Peyer's patch (tissue), 4 donors: ENCODE results near the gene CFAP221. TPM values are rescaled to one million over a fixed set of nuclear protein-coding genes. Genes with fewer than 3 reads are reported as not detected.

Experiments
- DNase-seq, 3 donors: peaks; one replicate each; pipeline ENCODE4 v3.0.0-alpha.2; 2017 to 2019
- H3K27ac ChIP-seq, 4 donors: fragments of 200-600 bp; sonication (generic); one replicate each; pipeline ENCODE4 v1.5.1; 2016 to 2019
- H3K27me3 ChIP-seq, 2 donors: fragments of 200-600 bp; sonication (generic); one replicate each; pipeline ENCODE4 v1.5.1; 2019
- H3K36me3 ChIP-seq, 3 donors: fragments of 200-600 bp; sonication (generic); one replicate each; pipeline ENCODE4 v1.5.1; 2016 to 2019
- H3K4me1 ChIP-seq, 4 donors: fragments of 200-600 bp; sonication (generic); one replicate each; pipeline ENCODE4 v1.5.1; 2016 to 2019
- H3K4me3 ChIP-seq, 4 donors: fragments of 200-600 bp; sonication (generic); 1 replicate in 3 of 4; 2 replicates in 1 of 4; pipeline ENCODE4 v1.5.1; 2016 to 2019; ENCODE audit warnings: mild to moderate bottlenecking in 1 of 4
- H3K9me3 ChIP-seq, 4 donors: fragments of 200-600 bp; sonication (generic); one replicate each; pipeline ENCODE4 v1.5.1; 2016 to 2019; ENCODE audit warnings: mild to moderate bottlenecking in 1 of 4
- POLR2A ChIP-seq, 2 donors: fragments of 450-650 bp; IDR thresholded peaks; one replicate each; pipeline ENCODE4 v1.5.1; 2017; ENCODE audit warnings: antibody characterized with exemption in 2 of 2, mild to moderate bottlenecking in 2 of 2, moderate library complexity in 2 of 2
- total RNA-seq, 4 donors: library from RNA; depleted of rRNA; stranded (reverse); fragments of >200 nt; gene quantifications; one replicate each; pipeline ENCODE4 v1.1.0, GENCODE V29; 2016
- TF ChIP-seq, protein P1 (sequence below), 6 experiments: fragments of 450-650 bp in 4 of 6; fragments of 200-600 bp in 2 of 6; sonication (generic) in 1 of 6; IDR thresholded peaks; one replicate each; pipeline ENCODE4 v1.5.1; 2017 to 2019; ENCODE audit warnings: antibody characterized with exemption in 6 of 6, mild to moderate bottlenecking in 3 of 6, moderate library complexity in 1 of 6

Gene CFAP221
- total RNA-seq, 4 donors from 2014 or later = 2.8 to 6.6 (median 3.6) TPM

DNA sequence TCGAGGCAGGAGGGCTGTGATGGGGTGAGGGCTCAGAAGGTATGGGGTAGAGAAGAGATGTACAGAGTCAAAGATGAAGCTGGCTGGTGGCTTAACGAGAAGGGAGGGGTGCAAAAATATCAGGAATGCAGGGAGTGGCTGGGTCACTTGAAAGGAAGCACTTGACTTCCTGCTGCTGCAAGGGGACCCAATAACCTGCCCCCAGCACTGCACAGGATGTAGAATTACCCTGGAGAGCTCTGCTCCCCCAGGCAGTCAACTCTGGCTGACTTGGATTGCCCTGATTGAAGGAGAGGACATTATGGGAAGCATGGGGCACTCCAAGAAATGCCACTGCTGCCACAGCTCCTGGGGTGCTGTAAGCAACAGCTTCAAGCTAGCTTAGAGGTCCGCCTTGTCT lies 41.8 kb downstream of the CFAP221 start:
- TF ChIP-seq, protein P1, sequence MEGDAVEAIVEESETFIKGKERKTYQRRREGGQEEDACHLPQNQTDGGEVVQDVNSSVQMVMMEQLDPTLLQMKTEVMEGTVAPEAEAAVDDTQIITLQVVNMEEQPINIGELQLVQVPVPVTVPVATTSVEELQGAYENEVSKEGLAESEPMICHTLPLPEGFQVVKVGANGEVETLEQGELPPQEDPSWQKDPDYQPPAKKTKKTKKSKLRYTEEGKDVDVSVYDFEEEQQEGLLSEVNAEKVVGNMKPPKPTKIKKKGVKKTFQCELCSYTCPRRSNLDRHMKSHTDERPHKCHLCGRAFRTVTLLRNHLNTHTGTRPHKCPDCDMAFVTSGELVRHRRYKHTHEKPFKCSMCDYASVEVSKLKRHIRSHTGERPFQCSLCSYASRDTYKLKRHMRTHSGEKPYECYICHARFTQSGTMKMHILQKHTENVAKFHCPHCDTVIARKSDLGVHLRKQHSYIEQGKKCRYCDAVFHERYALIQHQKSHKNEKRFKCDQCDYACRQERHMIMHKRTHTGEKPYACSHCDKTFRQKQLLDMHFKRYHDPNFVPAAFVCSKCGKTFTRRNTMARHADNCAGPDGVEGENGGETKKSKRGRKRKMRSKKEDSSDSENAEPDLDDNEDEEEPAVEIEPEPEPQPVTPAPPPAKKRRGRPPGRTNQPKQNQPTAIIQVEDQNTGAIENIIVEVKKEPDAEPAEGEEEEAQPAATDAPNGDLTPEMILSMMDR (IDR thresholded peaks at IDR 0.05) = no peak
- TF ChIP-seq POLR2A (IDR thresholded peaks at IDR 0.05) = no peak
- Histone ChIP-seq H3K36me3 (no peaks in the 10 kb centered on the region), H3K9me3 (no peaks in the 10 kb centered on the region), H3K4me1 (no peaks in the 10 kb centered on the region), H3K27ac (no peak overlapping the region), H3K27me3 (no peaks in the 10 kb centered on the region), H3K4me3 (no peak overlapping the region)
- DNase-seq = no peak

- no peaks in the 10 kb centered on the region for H3K9me3 ChIP-seq
- H3K4me3 ChIP-seq = no peak overlapping the region
- no peaks in the 10 kb centered on the region for H3K27me3 ChIP-seq
- DNase-seq = no peak
- no peaks in the 10 kb centered on the region for H3K4me1 ChIP-seq
- no peak for TF ChIP-seq POLR2A (IDR thresholded peaks at IDR 0.05)
- TF ChIP-seq, protein P1 (IDR thresholded peaks at IDR 0.05) = no peak
- no peaks in the 10 kb centered on the region for H3K36me3 ChIP-seq
- H3K27ac ChIP-seq = no peak overlapping the region
Observed at GRCh38 chr2:119590873-119591272, 46.6 kb downstream of the CFAP221 start.

- no peak overlapping the region for H3K27ac ChIP-seq
- no peaks in the 10 kb centered on the region for H3K4me1 ChIP-seq
- H3K4me3 ChIP-seq = no peak overlapping the region
- DNase-seq = no peak
- no peaks in the 10 kb centered on the region for H3K36me3 ChIP-seq
- no peaks in the 10 kb centered on the region for H3K27me3 ChIP-seq
- H3K9me3 ChIP-seq = no peaks in the 10 kb centered on the region
- TF ChIP-seq POLR2A (IDR thresholded peaks at IDR 0.05) = no peak
- TF ChIP-seq, protein P1 (IDR thresholded peaks at IDR 0.05) = no peak
Observed at GRCh38 chr2:119591523-119591922, 47.3 kb downstream of the CFAP221 start.

DNA sequence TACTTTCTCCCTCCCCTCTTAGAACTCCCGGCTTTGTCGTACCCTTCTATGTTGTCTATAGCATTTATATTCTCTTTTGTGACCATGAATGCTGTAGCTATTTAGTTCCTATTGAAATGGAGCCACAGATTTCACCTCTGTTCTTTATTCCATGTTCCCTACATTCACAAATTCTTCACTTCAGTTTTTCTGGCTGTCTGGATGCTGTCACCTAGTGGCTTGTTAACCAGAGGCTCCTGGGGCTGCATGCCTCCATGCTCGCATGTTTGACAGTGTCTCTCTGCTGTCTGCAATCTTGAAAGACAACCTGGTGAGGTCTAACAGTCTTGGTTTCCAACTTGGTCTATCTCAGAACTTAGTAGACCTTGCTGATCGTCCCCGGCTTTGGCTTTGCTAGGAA lies 48.2 kb downstream of the CFAP221 start:
- TF ChIP-seq, protein P1 (IDR thresholded peaks at IDR 0.05) = no peak
- no peak for TF ChIP-seq POLR2A (IDR thresholded peaks at IDR 0.05)
- no peak for DNase-seq
- Histone ChIP-seq H3K27me3 (no peaks in the 10 kb centered on the region), H3K4me3 (no peak overlapping the region), H3K36me3 (no peaks in the 10 kb centered on the region), H3K27ac (no peak overlapping the region), H3K9me3 (no peaks in the 10 kb centered on the region), H3K4me1 (no peaks in the 10 kb centered on the region)

- H3K36me3 ChIP-seq = no peaks in the 10 kb centered on the region
- no peaks in the 10 kb centered on the region for H3K4me1 ChIP-seq
- TF ChIP-seq POLR2A (IDR thresholded peaks at IDR 0.05) = no peak
- TF ChIP-seq, protein P1 (IDR thresholded peaks at IDR 0.05) = no peak
- H3K9me3 ChIP-seq = no peaks in the 10 kb centered on the region
- DNase-seq = no peak
- H3K27me3 ChIP-seq = no peaks in the 10 kb centered on the region
- H3K4me3 ChIP-seq = no peak overlapping the region
- H3K27ac ChIP-seq = no peak overlapping the region
Observed at GRCh38 chr2:119596638-119597037, 52.4 kb downstream of the CFAP221 start.
